Stimulated activated CD8-positive, alpha-beta memory T cell treated with anti-CD3 and anti-CD28 coated beads, Interleukin-15, amount 100 ng/mL, for 1 hour (primary cell): ENCODE measurements around the gene TM7SF3.

Source experiments
- DNase-seq: peaks from one replicate; pipeline ENCODE4 v3.0.0-alpha.2; 2020; ENCODE audit warnings: low read depth

TM7SF3 gene

DNA sequence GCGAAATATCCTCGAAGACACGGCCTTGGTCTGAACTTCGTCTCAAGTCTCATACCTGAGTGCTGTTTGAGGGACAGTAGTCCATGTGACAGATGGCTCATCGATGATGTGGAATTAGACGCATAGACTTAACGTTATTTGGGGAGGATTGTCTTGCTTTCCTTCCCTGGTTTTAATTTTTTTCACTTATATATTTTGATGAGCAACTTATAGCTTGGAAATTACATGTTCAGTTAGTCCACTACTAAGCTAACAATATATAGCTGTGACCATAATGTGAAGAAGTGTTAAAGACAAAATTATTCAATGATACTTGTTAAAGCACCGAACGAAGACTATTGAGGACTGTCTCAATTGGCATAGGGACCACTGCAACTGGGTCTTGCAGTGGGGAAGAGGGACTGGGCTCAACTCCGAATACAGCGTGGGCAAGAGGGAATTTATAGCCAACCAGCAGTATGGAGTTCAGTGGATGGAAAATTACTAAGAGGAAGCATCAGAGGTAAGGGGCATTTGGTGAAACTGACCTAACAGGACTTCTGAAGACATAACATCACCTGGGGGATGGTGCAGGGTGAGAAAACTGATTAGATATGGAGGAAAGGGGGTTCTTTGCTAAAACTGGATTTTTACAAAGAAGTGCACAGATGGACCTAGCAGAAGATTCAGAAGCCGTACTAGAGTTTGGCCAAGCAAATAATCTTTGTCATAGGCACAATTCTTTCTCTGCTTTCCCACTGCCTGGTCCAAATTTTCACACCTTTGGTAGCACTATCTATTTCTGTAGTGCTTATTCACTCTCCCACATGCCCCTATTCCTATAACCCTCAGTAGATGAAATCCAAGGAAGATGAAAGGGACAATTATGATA lies 910 bp upstream of the TM7SF3 start:
- no peak for DNase-seq

DNA sequence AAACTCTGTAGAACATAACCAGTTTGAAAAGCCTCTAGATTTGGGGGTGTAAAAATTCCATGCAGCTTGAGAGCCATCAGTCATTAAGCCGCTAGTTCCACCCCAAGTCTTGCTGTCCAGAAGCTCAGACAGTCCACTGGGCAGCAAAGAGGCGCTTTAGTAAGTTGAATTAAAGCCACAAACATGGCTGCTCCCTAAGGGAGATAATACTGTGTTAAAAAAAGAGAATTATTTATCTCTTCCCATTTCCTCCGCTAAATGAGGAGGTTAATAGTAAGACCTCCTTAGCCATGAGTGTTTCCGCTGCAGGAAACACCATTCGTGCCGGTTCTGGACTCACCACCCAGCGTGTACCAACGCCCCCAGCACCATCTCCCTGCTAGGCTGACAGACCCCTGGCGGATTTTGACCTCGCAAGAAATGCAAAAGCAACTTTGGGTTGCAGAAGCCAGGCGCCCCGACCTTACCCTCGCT lies 536 bp downstream of the TM7SF3 start:
- no peak for DNase-seq

DNA sequence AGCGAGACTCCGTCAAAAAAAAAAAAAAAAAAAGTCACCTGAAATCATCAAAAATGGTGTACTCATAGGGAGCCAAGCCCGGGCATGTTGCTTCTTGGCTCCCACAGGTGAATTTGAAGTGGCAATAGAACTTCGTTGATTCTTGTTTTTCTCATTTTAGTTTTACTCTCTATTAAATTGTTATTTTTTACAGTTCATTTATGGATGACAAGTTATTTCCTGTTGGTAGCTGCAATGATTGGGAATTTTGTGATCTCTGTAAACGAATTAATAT lies 1.3 kb downstream of the TM7SF3 start:
- DNase-seq = no peak

DNA sequence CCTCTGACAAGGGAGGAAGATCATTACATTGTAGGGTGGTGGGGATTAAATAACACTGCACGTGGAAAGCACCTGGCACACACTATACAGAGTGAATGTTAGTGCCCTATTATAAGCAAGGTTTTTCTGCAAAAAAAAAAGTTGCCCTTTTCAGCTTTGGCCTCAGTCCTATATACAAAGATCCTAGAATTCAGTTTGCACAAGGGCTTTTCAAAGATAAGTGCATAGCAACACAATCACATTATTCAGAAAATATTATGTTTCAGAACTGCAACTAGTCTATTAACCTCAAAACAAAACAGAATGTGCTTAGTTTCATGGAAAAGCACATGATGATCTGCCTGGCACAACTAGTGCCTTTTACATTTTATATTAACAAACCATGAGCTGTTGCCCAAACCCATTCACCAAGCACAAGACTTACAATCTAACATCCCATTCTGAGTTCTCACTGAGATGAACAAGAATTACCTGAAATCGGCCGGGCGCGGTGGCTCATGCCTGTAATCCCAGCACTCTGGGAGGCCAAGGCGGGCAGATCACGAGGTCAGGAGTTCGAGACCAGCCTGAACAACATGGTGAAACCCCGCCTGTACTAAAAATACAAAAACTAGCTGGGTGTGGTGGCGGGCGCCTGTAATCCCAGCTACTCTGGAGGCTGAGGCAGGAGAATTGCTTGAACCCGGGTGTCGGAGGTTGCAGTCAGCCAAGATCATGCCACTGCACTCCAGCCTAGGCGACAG lies 1.8 kb downstream of the TM7SF3 start:
- DNase-seq = no peak

DNA sequence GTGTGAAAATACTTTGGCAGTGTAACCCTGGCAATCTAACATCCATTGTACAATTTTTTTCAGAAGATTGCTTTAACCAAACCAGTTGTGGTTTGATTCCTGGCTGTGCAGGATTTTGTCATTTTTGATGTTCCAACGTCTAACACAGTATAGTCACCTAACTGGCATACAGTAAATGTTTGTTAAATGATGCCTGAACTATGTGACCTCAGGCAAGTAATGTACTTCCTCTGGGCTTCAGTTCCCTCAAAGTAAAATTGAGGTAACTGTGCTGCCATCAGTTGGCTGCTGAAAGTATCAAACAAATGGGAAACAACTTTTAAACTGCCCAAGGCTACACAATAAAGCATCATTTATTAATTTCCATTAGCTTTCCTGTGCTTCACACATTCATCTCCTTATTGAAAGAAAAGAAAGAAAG lies 4.3 kb downstream of the TM7SF3 start:
- DNase-seq = no peak

DNA sequence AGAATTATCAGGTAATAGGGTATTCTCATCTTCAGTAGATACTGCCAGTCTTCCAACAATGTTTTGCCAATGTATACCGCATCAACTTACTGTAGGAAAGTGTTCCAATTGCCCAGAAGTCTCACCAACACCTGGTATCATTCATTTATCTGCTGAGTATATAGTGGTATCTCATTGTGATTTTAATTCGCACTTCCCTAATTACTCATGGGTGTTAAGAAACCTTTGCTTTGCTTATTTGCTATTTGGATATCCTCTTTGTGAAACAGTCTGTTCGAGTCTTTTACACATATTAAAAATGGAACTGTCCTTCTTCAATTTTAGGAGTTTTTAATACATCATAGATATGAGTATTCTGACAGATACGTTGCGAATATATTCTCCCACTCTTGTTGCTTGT lies 6.1 kb downstream of the TM7SF3 start:
- no peak for DNase-seq

DNA sequence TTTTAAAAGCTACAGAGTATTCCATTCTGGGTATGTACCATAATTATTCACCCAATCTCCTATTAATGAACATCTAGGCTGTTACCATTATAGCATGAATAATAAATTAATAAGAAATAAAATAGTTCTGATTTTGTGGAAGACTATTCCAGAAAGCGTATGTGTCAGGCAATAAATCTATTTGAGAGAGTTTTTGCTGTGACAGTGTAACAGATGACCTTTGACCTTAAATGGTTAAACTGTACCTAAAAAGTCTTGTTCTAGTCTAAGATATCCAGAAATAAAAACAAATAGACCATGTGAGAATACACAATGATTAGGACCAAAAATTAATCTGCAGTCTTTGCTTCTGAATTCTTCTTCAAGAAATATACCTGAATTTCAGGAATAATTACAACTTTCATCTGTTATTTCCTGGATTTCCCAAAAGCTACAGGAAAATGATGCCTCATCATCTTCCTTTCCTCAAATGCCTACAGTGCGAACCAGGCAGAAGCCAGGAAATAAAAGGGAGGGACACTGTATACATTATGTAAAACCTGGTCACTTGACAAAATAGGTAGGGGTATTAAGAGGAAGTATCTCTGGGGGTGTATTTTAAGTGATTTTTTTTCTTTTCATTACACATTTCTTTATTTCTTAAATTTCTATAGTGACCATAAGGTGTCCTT lies 7.3 kb downstream of the TM7SF3 start:
- no peak for DNase-seq

DNA sequence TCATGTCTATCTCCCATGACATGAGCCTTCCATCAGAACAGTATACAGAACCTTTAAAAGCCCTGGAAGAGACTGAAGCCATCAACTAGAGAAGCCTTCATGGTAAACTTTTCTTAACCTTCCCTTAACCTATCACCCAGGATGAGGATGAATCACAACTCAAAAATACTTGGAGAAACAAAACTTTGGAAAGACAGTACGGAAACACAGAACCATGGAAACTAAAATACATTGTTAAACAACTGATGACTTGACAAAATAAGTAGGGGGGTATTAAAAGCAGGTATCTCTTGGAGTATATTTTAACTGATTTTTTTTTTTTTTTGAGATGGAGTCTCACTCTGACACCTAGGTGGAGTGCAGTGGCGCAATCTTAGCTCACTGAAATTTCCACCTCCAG lies 8.7 kb downstream of the TM7SF3 start:
- no peak for DNase-seq

DNA sequence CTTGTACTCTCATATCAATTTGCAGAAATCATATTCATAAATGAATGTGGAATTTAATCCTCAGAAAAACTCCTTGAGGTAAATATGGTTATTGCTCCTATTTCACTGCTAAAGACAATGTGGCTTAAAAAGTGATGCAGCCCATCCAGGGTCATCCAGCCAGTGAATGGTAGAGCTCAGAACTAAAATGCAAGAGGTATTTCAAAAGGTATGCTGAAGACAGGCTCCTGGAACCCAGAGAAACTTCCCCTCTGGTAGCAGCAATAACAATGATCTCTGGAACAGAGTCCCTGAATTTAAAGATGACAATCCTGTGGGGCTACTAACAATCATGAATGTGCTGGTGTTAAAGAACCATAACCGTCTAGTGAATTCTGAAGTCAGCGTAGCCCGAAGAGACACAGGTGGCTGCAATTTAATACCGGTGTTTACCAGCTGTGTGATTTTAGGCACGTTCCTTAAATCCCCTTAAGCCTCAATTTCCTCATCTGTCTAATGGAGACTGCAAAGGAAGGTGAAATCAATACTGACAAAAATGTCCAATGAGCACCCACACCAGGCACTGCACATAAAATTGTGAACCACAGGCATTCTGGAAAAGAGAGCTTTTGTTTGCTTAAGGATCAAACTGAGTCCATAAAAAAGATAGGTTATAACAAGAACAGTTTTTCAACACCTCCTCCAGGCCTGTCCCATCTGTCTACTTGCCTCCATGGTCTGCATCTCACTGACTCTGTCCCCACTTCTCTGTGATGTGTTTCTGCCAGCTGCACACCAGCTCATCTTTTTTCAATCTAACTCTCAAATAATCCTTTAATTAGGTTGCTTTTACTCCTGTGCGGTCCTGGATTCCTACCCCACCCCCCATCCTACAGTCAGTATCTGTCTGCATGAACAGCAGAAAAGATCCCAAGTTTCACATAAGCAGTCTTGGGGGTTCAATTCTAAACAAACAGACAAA lies 10.5 kb downstream of the TM7SF3 start:
- no peak for DNase-seq

DNA sequence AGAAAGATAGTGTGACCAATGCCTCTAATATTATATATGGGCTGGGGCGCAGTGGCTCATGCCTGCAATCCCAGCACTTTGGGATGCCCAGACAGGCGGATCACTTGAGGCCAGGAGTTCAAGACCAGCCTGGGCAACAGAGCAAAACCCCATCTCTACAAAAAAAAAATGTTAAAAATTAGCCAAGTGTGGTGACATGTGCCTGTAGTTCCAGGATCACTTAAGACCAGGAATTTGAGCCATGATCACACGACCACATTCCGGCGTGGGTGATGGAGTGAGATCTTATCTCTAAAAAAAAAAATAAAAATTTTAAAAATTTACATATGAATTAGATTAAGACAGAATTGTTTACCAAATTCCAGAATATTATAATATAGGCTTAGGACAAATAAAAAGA lies 12.0 kb downstream of the TM7SF3 start:
- no peak for DNase-seq

DNA sequence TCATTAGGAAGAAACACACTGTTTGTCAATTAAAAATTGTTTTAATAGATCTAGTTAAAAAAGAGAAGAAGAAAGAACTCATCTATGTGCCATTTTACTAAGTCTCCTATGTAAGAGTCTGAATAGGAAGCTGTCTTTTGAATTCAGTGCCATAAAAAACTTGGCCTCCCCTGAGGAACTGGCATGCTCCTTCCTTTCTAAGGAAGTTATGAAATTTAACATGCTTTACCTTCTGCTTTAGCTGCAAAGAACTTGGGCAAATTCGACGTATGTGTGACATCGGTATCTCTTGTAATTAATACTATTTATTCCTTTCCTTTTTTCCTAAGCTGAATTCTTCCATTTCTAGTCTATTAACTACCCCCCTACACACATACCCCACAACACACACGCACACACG lies 12.5 kb downstream of the TM7SF3 start:
- DNase-seq = no peak

DNA sequence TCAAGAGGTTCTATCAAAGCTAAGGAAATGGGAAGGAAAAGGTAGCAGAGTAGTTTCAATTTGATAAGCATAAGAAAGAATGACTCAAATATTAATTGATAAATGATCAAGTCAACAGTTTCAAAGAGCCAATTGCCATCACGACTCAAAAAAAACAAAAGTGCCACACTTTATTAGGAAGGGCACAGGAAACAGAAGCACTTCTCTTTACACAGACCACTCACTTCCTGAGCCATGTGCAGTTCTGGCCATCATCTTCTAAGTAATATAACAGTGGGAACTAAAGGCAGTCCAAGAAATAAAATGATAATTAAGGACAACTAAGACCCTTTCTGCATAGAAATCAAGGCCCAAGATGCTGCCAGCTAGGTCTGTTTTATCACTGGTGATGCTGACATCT lies 13.2 kb downstream of the TM7SF3 start:
- no peak for DNase-seq

DNA sequence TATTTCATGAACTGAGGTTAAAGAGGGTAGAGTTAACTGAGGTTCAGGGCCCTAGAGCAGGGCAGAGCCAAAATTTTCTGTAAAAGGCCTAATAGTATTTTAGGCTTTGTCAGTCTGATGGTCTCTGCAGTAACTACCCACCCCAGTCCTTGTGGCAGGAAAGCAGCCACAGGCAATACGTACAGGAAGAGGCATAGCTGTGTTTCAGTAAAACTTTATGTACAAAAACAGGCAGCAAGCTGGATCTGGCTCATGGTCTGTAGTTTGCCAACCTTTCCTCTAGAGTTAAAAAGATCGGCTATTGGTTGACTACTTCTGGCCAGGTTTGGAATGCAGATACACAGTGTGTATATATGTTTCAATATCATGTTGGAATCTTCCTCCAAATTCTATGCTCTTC lies 17.2 kb downstream of the TM7SF3 start:
- DNase-seq = no peak

DNA sequence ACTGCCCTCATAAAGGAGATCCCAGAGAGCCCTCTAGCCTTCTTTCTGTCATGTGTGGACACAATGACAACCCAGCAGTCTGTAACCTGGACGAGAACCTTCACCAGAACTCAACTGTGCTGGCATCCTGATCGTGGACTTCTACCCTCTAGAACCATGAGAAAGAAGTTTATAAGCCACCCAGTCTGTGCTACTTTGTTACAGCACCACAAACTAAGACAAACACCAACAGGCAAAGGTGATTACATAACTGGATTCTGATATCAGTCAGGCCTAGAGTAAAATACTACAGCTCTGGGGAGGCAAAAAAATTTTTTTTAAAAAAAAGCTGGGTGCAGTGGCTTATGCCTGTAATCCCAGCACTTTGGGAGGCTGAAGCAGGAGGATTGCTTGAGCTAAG lies 18.5 kb downstream of the TM7SF3 start:
- DNase-seq = no peak

DNA sequence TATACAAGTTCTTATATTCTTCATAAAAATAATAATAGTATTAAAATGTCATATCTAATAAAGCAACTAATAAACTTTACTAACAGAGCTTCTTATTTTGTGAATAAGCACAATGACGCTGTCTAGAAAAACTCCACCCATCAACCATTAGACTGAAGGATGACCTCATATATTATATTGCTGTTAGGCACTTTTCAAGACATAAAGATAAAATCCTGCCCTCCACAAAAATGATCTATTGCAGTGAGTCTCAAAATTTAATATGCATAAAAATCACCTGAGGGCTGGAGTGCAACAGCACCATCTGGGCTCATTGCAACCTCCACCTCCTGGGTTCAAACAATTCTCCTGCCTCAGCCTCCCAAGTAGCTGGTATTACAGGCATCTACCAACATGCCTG lies 20.1 kb downstream of the TM7SF3 start:
- DNase-seq = no peak

DNA sequence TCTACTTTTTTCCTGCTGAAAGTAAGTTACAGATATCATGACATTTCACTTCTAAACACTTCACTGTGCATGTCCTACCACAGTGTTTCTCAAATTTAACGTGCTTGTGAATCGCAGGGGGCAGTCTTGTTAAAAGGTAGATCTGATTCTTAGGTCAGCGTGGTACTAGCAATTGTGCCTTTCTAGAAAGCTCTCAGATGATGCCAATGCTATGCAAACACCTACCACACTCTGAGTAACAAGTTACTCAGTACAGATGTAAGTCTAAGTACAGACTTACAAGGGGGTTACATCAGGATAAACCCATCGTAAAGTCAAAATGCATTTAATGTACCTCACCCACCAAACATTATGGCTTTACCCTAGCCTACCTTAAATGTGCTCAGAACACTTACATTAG lies 22.4 kb downstream of the TM7SF3 start:
- DNase-seq = no peak

DNA sequence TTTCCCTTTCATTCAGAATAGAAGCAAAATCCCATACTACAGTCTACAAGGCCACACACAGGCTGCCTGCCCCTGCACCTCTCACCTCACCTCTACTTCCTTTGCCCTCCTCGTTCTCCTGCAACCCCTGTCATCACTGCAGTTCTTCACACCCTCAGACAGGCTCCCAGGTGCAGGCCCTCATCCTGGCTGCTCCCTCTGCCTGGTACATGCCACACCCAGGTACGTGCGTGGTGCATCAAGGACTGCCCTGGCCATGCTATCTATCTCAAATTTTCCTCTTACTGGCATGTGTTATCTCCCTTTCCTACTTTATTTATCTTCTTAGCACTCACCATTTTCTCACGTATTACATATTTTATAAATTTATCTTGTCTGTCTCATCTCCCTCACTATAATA lies 24.3 kb downstream of the TM7SF3 start:
- no peak for DNase-seq

DNA sequence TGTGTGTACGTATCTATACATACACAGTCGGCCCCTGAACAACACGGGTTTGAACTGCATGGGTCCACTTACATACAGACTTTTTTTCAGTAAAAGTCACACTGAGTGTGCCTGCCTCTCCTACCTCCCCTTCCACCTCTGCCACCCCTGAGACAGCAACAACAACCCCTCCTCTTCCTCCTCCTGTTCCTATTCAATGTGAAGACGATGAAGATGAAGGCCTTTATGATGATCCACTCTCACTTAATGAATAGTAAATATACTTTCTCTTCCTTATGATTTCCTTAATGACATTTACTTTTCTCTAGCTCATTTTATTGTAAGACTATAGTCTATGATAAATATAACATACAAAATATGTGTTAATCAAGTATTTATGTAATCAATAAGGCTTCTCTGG lies 25.5 kb downstream of the TM7SF3 start:
- no peak for DNase-seq

DNA sequence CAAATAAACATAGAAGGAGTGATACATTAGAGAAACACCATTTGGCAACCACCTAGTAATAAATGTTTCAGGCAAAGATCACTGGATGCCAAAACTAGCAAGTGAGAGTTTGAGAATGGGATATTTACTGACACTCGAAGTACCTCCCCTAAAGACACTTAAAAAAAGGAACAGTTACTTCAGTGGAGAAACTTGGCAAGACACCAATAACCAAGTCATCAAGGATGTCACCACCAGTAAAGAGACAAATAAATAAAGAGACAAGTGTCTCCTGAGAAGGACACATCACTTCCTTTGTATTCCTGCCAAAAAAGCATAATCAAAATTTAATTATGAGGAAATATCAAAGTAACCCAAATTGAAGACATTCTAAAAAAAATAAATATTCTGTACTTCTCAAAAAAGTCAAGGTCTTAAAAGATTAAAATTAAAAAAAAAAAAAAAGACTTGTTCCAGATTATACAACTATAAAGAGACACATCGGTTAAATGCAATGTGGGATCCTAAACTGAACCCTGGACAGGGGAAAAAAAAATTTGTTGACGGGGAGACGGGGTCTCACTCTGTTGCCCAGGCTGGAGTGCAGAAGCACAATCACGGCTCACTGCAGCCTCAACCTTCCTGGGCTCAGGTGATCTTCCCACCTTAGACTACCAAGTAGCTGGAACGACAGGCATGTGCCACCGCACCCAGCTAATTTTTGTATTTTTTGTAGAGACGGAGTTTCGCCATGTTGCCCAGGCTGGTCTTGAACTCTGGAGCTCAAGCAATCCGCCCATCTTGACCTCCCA lies 26.4 kb downstream of the TM7SF3 start:
- no peak for DNase-seq

DNA sequence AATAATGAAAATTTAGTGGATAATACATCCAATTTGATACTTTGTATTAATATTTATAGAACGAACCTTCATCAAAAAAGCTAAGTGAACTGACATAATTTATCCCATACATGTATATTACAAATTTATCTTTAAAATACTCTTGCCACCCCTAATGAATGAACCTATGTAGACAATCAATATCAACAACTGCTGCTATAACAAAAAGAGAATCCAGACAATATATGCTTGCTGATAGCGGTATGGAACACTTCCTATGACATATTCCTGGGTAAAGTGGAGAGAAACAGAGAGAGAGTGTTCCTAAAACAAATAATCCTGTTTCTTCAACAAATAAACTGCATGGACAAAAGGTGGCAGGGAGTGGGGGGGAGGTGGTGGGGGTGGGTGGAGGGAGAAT lies 31.3 kb downstream of the TM7SF3 start:
- no peak for DNase-seq

DNA sequence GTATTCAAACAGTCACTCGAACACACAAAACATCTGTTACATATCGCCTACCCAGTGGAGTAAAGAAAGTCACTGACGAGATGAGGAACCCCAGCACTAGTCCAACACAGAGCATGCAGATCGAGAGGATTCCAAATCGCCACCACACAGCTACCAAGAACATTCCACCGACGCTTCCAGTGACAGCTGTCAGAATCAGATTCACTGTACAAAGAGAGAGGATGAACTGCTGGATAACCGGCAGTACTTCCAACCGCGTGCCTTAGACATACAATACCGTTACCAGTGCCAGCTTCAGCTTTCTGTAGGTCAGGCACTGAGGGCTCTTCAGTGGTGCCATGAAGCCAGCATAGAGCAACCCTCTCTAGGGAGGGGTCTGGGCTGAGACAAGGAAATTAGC lies 34.5 kb downstream of the TM7SF3 start:
- DNase-seq = no peak
